C1 segment of cervical spinal cord (tissue), 14 donors: ENCODE data around the gene GDPD3.

ENCODE experiments used
- DNase-seq, 14 donors: peaks; one replicate each; lab custom pipeline; 2025; lab: John Stamatoyannopoulos, UW

GDPD3 gene

GRCh38 chr16:30078744-30079143 lies 34.6 kb downstream of the GDPD3 start:
- DNase-seq = no peak

GRCh38 chr16:30077656-30078055 lies 35.7 kb downstream of the GDPD3 start:
- DNase-seq = no peak

GRCh38 chr16:30076276-30076791 lies 37.0 kb downstream of the GDPD3 start:
- DNase-seq = peak in 1 of 14 donors; percentile 44

- DNase-seq = peak; percentile 13 to 87 (median 72)
Observed at GRCh38 chr16:30075503-30076275, 37.6 kb downstream of the GDPD3 start, which contains the start of gene PPP4C. Gene PPP4C, plus strand, starts transcription at chr16:30075994. Its CDS starts 384 bp downstream, at chr16:30076378.

GRCh38 chr16:30070490-30070889 lies 42.8 kb downstream of the GDPD3 start:
- no peak for DNase-seq

GRCh38 chr16:30069611-30070462 lies 43.5 kb downstream of the GDPD3 start:
- DNase-seq = peak in 8 of 14 donors; percentile 14 to 63 (median 29)

GRCh38 chr16:30068750-30069610 lies 44.4 kb downstream of the GDPD3 start:
- no peak for DNase-seq

- DNase-seq = no peak
Observed at GRCh38 chr16:30068333-30068732, 45.0 kb downstream of the GDPD3 start.

GRCh38 chr16:30067584-30067916 lies 45.8 kb downstream of the GDPD3 start:
- DNase-seq = no peak

GRCh38 chr16:30066761-30067583 lies 46.4 kb downstream of the GDPD3 start:
- DNase-seq = peak in 6 of 14 donors; percentile 7 to 35 (median 18)

GRCh38 chr16:30065943-30066760 lies 47.2 kb downstream of the GDPD3 start:
- peak in 4 of 14 donors; percentile 39 to 59 (median 50) for DNase-seq

- DNase-seq = peak; percentile 84 to 99 (median 97)
Observed at GRCh38 chr16:30065102-30065942, 48.0 kb downstream of the GDPD3 start, which contains the start of gene ALDOA. Gene ALDOA, plus strand, starts transcription at chr16:30065760. Its CDS starts 1,138 bp downstream, at chr16:30066898.

- no peak for DNase-seq
Observed at GRCh38 chr16:30064729-30065101, 48.6 kb downstream of the GDPD3 start.

- DNase-seq = peak in 13 of 14 donors; percentile 71 to 90 (median 79)
Observed at GRCh38 chr16:30063893-30064728, 49.2 kb downstream of the GDPD3 start.

- DNase-seq = no peak
Observed at GRCh38 chr16:30063278-30063892, 50.0 kb downstream of the GDPD3 start.

- DNase-seq = no peak
Observed at GRCh38 chr16:30060836-30061554, 52.3 kb downstream of the GDPD3 start.
